Esophagus mucosa (tissue), 1 donor: ENCODE data around the gene CASTOR1. TPM values are rescaled to one million over a fixed set of nuclear protein-coding genes. Genes with fewer than 3 reads are reported as not detected.

Experiments used
- ATAC-seq: fragments of 200-7000 bp; cut with Tn5 transposase; one replicate; pipeline ENCODE4 v1.9.1; 2020
- total RNA-seq: library from RNA; stranded (reverse); gene quantifications from one replicate; pipeline ENCODE4 v1.2.4, GENCODE V29; 2023
- donor health status: DM: yes; HTN: yes; CAD: no.

Gene CASTOR1
- total RNA-seq, 1 donor from 2014 or later: 43.7 TPM

- no peak for ATAC-seq
Measured at GRCh38 chr22:30244066-30244465, 45.2 kb downstream of the CASTOR1 start.

GRCh38 chr22:30243661-30244060 lies 45.6 kb downstream of the CASTOR1 start:
- no peak for ATAC-seq

DNA sequence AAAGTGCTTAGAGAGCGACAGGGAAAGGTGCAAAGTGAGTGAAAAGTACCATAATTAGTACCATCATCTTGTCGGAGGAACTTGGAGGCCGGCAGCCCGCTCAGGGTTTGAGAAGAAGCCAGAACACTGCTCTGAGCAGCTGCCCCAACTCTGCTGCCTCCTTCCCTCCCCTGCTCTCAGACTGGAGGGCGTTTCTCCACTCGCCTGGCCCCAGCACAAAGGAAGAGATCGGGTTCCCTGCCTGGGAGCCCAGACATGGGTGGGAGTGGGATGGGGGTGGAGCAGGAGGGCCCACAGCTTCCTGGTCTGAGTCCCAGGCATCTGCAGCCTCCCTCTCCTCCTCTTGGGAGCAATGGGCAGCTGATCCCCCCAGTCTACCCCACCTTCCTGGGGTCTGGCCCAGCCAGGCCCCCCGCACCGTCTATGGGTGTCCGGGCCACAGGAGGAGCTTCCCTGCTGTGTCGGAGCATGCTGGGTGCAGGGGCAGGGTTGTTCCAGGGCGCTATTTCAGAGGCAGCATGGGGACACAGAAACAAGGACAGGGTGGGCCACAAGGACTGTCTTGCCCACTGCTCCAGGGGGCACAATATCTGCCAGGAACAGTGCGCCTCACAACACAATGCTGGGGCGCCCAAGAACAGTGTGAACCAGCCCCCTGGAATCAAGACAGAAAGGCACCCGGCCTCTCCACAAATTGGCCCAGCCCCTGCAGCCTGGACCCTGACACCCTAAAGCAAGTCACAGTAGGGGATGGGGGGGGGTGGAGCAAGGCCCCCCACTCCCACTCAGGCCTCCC lies 47.5 kb downstream of the CASTOR1 start:
- no peak for ATAC-seq

DNA sequence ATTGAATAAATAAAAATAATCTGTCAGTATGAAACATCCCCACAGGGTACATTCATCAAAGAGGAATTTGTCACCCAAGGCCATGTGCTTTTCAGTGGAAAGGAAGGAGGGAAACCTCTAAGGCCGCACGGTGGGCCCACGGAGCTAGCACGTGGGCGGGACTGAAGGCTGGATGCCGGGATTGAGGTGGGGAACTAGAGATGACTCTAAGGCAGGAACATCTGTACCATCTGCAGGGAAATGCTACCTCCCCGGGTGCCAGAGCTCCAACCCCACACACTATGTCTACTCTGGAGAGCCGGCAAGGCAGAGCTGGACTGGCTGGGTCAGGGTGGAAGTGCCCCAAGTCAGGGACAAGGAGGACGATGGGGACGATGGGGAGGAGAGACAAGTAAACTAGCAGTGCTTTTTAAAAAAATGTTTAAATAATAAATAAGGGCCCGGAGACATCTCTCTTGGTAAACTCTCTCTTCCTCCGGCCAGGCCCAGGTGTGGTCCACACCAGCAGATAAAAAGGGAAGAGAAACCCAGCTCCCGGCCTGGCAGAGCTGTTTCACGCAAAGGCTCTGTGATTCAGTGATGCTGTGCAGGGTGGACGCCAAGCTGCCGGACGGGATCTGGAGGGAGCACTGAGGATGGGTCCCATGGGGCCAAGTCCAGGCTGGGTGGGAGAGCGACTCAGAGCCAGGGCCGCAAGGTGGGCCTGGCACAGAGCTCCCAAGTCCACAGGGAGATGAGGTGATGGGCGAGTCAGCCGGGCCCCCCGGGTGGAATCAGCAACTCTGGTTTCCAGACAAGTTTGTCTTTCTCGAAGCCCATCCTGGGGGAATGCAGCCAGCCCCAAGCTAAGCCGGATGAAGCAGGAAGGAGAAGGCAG lies 48.5 kb downstream of the CASTOR1 start:
- ATAC-seq: no peak

DNA sequence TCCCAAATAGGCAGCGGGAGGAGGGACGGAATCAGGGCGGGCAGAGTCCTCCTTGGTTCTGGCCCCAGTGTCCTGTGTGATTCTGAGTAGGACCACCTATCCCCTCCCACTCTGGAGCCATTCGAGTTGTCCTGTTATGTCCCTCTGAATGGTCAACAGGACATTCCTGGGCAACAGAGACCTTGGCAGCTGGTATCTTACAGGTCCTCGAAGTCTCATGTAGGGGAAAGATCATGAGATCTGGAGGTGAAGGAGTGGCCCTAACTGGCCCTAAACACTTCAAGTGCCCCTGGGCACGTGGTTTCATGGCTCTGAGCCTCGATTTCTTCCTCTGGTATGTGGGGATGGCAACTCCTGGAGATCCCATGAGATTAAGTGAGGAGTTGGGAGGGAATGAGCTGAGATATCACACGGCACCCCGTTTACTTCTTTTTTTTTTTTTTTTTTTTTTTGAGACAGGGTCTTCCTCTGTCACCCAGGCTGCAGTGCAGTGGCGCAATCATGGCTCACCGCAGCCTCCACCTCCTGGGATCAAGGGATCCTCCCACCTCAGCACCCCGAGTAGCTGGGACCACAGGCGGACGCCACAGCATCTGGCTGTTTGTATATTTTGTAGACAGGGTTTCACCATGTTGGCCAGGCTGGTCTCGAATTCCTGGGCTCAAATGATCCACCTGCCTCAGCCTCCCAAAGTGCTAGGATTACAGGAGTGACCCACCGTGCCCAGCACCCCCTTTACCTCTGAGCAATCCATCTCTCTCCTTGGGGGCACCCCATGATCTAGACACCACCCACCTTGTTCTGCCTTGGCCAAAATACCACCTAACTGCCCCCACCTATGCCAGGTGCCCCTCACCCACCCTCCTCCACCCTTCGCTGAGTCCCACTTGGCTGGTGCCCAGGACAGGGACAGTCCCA lies 49.6 kb downstream of the CASTOR1 start:
- ATAC-seq: no peak

GRCh38 chr22:30238661-30239487 lies 50.4 kb downstream of the CASTOR1 start:
- ATAC-seq: no peak

DNA sequence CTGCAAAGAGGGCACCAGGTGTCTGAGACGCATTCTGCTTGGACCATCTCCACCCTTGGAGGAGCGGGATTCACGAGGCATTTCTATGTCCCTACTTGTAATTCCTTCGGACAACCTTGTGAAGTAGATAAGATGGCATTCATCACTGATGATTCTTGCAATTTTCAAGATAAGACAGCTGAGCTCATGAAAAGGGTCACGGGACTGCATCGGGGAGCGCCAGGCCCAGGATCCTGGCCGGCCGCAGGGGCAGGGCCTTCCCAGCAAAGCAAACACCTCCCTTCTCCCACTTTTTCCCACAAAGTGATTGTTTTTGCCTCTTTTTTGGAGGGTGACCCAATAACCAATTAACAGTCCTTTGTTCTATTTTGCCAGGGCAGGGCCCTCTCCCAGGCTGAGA lies 51.2 kb downstream of the CASTOR1 start:
- ATAC-seq: no peak

DNA sequence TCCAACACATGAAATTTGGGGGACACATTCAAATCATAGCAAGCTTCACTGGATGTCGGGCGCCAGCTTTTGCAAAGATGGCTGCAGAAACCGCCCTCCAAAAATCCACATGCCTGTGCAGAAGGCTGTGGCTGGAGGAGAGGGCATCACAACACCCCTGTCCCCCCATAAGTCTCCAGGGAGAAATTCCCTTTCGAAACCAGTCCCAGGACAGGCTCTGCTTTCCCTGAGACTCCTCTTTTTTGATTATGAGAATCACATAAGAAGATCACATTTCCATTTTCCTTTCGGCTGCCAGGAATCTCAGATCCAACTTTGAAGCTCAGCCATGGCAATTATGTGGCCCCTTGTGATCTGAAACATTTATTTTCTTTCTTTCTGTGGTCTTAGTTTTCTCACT lies 52.4 kb downstream of the CASTOR1 start:
- no peak for ATAC-seq

DNA sequence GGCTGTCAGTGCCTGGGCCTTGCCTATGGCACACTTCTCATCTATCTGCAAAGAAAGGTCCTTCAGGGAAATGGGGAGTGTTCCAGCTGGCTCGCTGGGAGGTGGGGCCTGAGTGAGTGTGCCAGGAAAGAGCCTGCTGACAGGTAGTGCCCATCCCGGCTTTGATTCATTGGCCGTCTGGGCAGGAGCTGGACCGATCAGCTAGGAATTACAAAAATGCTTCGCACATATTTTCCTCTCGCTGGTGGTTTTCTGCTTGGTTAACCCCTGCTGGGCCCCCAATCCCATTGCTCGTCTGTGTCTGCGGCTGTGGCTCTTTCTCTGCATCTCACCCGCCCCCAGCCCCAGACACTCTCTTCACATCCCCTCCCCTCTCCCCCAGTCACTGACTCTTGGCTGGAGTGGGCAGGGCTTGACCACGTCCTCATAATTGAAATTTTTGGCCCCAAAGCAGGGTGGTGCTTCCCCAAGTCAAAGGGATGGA lies 53.6 kb downstream of the CASTOR1 start:
- no peak for ATAC-seq

Other genes starting within 250 kb of the CASTOR1 start
- gene HORMAD2, start 209.0 kb downstream of the CASTOR1 start, total RNA-seq: not detected
- 0.24 TPM for gene LIF, start 42.7 kb downstream of the CASTOR1 start, total RNA-seq
- gene OSM, start 22.7 kb downstream of the CASTOR1 start, total RNA-seq: 0.28 TPM
- 44.5 TPM for gene TBC1D10A, start 37.4 kb upstream of the CASTOR1 start, total RNA-seq
- gene SF3A1, start 67.4 kb upstream of the CASTOR1 start, total RNA-seq: 111 TPM
- gene CCDC157, start 67.5 kb upstream of the CASTOR1 start, total RNA-seq: 1.2 TPM
- 4.8 TPM for gene RNF215, start 97.9 kb upstream of the CASTOR1 start, total RNA-seq
- 19.9 TPM for gene SEC14L2, start 107.5 kb upstream of the CASTOR1 start, total RNA-seq
- 14.1 TPM for gene MTFP1, start 136.3 kb upstream of the CASTOR1 start, total RNA-seq
- gene SEC14L3, start 182.5 kb upstream of the CASTOR1 start, total RNA-seq: not detected
- not detected for gene SEC14L4, start 216.2 kb upstream of the CASTOR1 start, total RNA-seq